GM21528 (cell line): ENCODE results near the gene GK2.

Experiments
- ATAC-seq: cut with Tn5 transposase; IDR thresholded peaks from one replicate; pipeline ENCODE4 v1.9.1; 2021; ENCODE audit warnings: mild to moderate bottlenecking, moderate library complexity; ENCODE audit not compliant: unreplicated experiment, low FRiP score

The GK2 gene

DNA sequence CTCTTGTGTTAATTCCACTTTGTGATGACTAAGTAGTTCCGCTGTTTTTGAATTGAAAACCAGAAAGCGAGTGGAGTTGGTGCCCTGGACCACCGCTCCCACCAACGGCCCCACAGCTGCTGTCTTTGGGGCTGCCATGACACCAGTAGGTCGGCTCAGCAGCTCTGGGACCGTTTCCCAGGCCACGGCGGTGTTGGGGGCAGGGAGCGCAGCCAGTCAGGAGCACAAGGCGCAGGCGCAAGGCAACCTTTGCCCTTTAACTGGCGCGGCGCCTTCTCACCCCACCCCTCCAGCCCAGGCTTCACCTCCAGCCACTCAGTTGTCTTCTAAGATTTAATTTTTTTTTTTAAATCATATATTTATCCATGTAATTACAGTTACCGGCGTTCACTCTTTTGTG is at the start of gene GK2:
GK2 (minus strand) TSS at position 166 of the 400 bp plus-strand sequence; CDS start at position 138, 28 bp downstream.
- ATAC-seq, result no peak

DNA sequence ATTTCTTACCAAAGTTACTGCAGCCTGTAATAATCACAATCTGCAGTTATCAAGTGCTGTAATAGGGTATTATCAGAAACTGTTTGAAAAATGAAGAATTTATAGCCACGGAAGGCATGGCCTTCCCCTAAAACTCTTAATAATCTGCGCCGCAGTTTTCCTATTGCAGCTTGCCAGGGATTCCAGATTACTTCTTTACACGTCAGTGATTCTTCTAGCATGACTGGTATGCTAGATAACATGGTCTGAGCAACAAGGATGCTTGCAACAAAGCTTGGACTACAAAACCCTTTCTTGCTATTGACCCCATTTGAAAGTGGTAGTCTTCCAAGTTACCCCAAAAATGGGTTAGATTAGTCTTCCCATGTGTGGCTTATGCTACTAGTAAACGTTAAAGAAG is 47.2 kb upstream of the GK2 start:
- ATAC-seq, result no peak

DNA sequence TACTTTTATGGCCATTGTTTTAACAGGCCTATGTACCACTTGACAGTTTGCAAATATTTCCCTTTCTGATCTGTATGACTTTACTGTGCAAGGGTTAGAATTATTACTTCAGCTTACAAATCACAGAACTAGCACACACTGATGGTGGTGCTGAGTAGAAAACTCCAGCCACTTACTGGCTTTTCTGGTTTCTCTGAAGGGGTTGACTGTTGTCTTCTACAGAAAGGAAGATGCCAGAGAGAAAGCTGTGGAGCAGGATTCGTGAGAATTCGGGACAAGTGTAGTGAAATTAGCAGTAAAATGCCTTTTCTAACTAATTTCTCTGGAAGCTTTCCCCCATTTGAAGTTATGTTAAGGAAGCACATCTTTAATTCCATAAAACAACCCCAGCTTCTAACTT is 46.6 kb upstream of the GK2 start:
- ATAC-seq, result no peak

DNA sequence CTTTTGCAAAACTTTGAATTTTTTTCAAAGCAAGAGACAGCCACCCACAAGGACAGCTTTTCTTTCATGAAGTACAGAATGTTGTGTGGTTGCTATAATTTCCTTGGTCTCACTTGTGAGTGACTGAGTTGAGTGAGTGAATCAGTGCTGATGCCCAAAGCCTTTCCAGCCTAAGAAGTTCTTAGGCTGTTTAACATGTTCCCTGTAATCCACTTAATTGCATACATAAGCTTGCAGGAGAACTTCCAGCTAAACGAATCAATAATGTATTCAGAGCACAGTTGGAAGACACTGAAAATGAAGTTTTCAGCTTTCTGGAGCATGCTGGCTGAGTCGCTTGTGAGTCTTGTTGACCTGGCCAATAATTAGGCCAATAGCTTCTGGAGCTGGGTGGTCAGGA is 42.0 kb upstream of the GK2 start:
- ATAC-seq, result no peak

DNA sequence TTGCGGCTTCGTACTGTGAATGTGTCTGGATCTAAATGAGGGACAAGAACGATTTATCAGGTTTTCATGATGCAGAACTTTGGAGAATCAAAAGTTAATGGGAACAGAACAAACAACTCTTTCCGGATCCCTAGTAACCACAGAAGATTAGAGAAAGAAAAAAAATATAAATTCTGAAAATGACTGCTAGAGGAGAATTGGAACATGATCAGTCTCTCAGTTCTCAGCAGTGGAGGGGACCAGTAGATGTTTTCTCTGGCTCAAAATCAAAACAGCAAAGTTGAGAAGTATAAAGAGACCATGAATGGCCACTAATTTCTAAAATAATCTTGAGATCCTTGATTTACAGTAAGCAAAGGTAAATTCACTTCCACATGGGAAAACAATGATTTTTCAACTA is 38.1 kb upstream of the GK2 start:
- no peak for ATAC-seq

DNA sequence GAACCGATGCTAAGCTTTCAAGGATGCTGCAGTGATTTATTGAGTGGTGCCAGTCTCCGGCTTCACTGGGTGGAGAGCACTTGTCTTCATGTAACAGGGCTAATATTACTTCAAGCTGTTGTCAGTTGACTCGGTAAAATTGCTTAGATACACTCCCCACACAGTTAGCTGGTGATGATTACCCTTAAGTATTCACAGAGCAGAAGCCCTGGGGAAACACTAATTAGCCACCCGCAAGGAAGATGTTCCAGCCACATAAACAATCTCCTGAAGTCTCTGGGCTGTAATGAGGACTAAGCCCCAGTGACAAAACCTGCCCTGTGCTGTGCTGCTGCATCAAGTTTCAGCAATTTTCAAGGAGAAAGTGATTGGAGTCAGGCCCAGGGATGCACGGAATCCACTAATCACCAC is 37.3 kb upstream of the GK2 start:
- no peak for ATAC-seq

DNA sequence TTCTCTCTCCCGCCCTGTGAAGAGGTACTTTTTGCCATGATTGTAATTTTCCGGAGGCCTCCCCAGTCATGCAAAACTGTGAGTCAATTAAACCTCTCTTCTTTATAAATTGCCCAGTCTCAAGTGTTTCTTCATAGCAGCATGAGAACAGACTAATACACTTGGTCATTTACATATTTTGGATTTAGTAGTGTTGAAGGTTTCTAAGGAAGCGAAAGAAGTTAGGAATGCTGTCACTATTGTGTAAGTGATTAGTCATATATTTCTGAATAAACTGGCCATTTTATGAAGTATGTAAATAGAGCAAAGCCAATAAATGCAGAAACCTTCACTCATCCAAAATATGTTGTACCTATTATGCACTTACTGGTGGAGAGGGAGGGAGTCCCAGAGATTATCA is 34.4 kb upstream of the GK2 start:
- ATAC-seq, result no peak

DNA sequence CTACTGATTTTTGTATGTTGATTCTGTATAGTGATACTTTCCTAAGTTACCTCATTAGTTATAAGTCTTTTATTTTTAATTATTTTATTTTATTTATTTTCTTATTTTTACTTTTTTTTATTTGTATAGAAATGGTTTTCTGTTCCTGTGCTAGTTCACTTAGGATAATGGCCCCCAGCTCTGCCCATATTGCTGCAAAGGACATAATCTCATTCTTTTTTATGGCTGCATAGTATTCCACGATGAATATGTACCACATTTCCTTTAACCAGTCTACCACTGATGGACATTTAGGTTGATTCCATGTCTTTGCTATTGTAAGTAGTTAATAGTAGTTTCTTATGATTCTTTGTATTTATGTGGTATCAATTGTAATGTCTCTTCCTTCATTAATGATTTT is 31.5 kb upstream of the GK2 start:
- ATAC-seq, result no peak

DNA sequence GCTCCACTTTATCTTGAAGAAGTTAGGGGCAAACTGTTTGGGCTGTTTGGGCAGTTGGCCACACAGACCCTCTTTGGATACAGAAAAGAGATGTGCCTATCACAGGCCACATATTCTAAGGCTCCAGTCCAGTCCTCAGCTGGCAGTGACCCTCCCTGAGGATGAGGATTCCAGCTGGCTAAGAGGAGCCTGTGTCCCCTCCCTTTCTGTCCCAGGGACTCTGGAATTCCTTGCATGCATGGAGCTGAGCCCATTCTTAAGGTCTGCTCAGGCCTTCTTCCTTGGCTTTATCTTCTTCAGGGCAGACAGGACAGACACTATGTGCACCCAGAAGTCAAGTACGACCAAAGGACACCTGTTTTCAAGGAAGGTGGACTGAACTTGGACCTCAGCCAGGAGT is 23.8 kb upstream of the GK2 start:
- no peak for ATAC-seq

GRCh38 chr4:79429113-79429903 is 21.3 kb upstream of the GK2 start:
- no peak for ATAC-seq

GRCh38 chr4:79426989-79427388 is 19.0 kb upstream of the GK2 start:
- no peak for ATAC-seq

DNA sequence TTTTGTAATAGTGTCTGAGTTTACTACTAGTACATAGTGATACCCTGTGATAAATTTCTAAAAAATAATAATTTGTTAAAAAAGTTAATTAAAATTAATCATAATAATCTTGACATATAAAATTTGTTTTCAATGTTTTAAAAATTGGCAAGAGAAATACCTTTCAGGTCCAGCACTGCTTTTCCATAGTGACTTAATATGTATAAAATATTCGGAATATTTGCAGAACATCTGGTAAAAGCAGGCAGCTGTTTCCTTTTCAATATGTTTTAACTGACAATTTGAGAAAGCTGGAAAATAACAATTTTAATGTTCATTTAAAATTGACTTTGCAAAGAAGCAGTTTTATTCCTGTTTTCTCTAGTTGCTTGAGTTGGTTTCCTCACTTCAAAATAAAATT is 17.6 kb upstream of the GK2 start:
- no peak for ATAC-seq

DNA sequence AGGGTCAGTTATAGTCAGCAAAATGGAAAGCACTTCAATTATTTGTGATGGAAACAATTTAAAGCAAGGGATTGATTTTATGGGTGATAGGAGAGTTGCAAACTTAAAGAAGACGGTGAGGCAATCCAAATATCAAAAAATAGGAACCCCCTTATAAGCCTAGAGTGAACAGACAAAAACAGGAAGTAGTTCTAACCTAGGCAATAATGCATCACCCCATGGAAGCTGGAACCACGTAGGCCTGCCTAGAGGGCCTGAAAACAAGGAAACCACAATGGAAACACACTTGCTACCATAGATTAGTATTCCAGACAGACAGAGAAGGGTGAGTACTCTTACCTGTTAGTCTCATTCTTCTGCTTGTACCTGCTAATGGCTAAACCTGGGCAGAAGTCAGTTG is 13.5 kb upstream of the GK2 start:
- ATAC-seq, result no peak

GRCh38 chr4:79413886-79414285 is 5.9 kb upstream of the GK2 start:
- no peak for ATAC-seq

- no peak for ATAC-seq
Observed at GRCh38 chr4:79413032-79413885, 5.2 kb upstream of the GK2 start.

- no peak for ATAC-seq
Observed at GRCh38 chr4:79404666-79405065, 3.4 kb downstream of the GK2 start.

GRCh38 chr4:79403356-79403755 is 4.7 kb downstream of the GK2 start:
- ATAC-seq, result no peak

DNA sequence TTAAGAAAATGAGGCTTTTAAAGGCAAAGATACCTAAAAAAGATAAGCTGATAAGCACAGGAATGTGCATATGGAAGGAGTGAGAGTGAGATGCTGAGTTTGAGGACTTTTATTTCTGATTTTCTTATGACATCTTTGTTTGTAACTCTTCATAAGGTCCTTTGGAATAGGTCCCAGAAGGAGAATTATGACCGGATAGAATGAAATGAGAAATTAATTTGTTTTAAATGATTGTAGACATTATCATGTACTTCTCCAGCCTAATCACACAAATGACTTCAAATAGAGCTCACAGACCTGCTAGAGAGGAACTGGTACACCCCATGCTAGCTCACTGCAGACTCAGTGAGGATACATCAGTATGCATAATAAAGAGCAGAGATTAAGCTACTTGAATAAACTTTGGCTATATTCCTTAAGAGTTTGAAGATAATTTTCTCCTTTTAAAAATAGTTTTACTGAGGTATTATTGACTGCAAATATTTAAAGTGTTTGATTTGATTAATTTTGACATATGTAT is 5.6 kb downstream of the GK2 start:
- no peak for ATAC-seq

DNA sequence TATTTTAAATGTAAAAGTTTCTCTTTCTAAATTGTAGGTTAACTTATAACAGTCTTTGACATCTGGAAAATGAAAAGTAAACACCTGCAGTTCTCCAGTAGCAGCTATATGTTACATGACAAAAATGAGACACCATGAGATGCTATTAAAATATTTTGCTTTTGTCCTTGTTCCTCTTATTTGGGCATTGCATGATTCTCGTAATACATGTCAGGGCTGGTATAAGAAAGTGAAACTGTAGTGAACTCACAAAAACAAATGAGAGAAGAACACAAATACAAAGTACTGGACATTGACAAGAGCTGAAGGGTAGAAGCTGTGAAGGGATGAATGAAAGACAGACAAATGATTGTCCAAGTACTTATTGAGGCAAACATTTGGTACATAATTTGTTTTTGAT is 9.0 kb downstream of the GK2 start:
- ATAC-seq, result no peak

DNA sequence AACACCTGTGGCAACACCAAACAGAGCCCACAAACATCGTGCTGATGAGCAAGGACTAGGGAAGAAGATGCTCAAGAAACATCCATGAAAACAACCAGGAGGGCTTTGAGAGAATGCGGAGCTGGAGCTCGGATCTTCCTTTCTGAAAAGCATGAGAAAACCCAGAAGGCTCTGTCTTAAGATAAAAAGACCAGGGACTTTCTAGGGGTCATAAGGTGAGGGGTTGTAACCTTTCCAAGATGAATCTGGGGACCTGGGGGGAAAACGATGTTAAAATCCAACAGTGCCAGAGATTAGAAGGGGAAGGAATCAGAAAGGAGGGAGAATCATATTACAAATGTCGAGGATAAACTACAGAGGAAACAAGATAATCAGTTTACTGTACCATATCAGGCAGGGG is 10.1 kb downstream of the GK2 start:
- no peak for ATAC-seq

DNA sequence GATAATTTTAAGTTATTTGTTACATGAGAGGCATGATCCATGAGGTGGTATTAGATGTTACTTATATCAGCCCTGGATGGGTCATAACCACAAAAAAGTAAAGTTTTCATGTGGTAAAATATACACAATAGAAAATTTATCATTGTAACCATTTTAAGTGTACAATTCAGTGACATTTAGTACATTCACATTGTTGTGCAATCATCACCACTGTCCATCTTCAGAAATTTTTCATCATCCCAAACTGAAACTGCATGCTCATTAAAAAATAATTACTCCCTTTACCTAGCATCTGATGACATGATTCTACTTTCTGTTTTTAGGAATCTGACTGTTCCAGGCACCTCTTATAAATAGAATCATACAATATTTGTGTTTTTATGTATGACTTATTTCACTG is 11.2 kb downstream of the GK2 start:
- no peak for ATAC-seq

DNA sequence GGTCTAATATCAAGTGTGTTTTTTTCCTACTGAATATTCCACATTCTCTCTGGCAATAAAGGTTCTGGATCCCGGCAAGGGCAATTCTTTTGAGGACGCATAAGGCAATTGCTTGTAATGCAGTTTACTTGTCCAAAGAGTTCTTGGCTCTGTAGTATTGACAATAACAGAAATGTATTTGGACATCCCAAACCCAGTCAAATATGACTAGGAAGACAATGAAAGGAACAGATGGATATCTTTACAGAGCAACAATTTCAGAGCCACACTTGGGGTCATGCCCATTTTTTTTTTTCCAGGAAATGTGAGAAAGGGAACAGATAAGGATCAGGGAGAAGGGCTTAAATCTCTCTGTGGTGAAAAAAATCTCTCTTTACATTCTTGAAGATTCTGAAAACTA is 12.2 kb downstream of the GK2 start:
- no peak for ATAC-seq
